PFSK-1 (cell line): ENCODE results near the gene C9orf152.

Experiments
- FOXP2 ChIP-seq: optimal IDR thresholded peaks from 2 replicates; pipeline ENCODE3; 2011; ENCODE audit warnings: borderline replicate concordance, control low read depth, inconsistent platforms; ENCODE audit not compliant: insufficient read depth; ENCODE audit errors: extremely low read length, extremely low read depth
- POLR2AphosphoS5 ChIP-seq: IDR thresholded peaks from 2 replicates; pipeline ENCODE4 v1.6.1; 2012; ENCODE audit warnings: low read depth, mild to moderate bottlenecking, control low read depth, low read length, moderate library complexity
- SIN3A ChIP-seq: IDR thresholded peaks from 2 replicates; pipeline ENCODE4 v1.6.1; 2012; ENCODE audit warnings: mild to moderate bottlenecking, low read length, moderate library complexity, borderline replicate concordance; ENCODE audit not compliant: insufficient read depth

DNA sequence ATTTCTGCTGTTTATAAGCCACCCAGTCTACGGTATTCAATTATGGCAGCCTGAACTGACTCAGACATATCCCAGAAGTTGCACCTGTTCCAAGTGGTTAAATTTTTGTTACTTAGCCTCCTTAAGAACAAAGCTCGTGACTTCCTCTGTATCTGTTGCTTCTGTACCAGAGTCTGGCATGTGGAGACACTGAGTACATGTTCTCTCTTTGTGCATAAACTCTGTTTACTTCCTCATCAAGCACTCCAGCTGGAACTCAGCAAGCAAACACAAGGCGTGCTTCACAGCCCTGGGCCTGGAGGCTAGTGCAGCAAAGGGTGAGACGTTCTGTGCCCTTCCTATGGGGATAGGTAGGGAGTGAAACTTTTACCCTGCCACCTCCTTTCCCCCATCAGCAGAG is 19.0 kb downstream of the C9orf152 start:
- TF ChIP-seq SIN3A (no peak), POLR2AphosphoS5 (no peak), FOXP2 (no peak)
